CD4-positive, alpha-beta T cell treated with Interleukin-2 at 100 ng/mL for 4 hours (primary cell): Measurements from ENCODE around the gene PTPN18.

ENCODE experiments used
- DNase-seq: peaks from one replicate; pipeline ENCODE4 v3.0.0-alpha.2; 2020; ENCODE audit warnings: low spot score

Gene PTPN18

GRCh38 chr2:130365075-130365474 is 9.2 kb downstream of the PTPN18 start:
- DNase-seq, result no peak

GRCh38 chr2:130365963-130366362 is 10.1 kb downstream of the PTPN18 start:
- DNase-seq, result no peak

- no peak for DNase-seq
Measured at GRCh38 chr2:130366720-130367119, 10.9 kb downstream of the PTPN18 start.

GRCh38 chr2:130368786-130369185 is 12.9 kb downstream of the PTPN18 start:
- DNase-seq, result no peak

- no peak for DNase-seq
Measured at GRCh38 chr2:130369311-130369964, 13.6 kb downstream of the PTPN18 start.

DNA sequence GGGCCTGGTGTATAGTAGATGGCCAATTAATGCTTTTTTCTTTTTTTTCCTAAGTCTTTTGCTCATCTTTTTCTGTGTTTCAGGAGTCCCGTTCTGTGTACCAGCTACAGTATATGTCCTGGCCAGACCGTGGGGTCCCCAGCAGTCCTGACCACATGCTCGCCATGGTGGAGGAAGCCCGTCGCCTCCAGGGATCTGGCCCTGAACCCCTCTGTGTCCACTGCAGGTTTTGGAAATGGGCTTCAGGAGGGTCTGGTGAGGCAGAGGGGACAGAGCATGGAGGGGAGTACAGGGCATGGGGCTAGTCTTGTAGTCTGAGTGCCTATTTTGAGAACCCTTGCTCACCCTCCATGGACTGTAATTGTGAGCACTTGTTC is 14.1 kb downstream of the PTPN18 start:
- DNase-seq, result no peak

DNA sequence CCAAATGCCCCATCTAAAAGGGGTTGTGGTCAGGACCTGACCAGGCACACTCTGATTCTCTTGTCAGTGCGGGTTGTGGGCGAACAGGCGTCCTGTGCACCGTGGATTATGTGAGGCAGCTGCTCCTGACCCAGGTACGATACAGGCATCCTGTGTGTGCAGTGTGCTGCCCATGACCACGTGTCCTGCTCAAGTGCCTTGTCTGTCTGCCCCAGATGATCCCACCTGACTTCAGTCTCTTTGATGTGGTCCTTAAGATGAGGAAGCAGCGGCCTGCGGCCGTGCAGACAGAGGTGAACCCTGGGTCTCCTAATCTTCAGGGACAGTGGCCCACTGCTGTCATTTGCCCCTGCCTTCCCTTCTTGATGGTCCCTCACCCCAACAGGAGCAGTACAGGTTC is 14.6 kb downstream of the PTPN18 start:
- DNase-seq, result peak; percentile 52

GRCh38 chr2:130371723-130372054 is 15.8 kb downstream of the PTPN18 start:
- no peak for DNase-seq

GRCh38 chr2:130372055-130372832 is 16.4 kb downstream of the PTPN18 start:
- DNase-seq, result peak; percentile 69

GRCh38 chr2:130372833-130373807 is 17.3 kb downstream of the PTPN18 start:
- no peak for DNase-seq

- no peak for DNase-seq
Measured at GRCh38 chr2:130373808-130374365, 18.0 kb downstream of the PTPN18 start.

GRCh38 chr2:130374587-130375290 is 18.9 kb downstream of the PTPN18 start:
- DNase-seq, result no peak

DNA sequence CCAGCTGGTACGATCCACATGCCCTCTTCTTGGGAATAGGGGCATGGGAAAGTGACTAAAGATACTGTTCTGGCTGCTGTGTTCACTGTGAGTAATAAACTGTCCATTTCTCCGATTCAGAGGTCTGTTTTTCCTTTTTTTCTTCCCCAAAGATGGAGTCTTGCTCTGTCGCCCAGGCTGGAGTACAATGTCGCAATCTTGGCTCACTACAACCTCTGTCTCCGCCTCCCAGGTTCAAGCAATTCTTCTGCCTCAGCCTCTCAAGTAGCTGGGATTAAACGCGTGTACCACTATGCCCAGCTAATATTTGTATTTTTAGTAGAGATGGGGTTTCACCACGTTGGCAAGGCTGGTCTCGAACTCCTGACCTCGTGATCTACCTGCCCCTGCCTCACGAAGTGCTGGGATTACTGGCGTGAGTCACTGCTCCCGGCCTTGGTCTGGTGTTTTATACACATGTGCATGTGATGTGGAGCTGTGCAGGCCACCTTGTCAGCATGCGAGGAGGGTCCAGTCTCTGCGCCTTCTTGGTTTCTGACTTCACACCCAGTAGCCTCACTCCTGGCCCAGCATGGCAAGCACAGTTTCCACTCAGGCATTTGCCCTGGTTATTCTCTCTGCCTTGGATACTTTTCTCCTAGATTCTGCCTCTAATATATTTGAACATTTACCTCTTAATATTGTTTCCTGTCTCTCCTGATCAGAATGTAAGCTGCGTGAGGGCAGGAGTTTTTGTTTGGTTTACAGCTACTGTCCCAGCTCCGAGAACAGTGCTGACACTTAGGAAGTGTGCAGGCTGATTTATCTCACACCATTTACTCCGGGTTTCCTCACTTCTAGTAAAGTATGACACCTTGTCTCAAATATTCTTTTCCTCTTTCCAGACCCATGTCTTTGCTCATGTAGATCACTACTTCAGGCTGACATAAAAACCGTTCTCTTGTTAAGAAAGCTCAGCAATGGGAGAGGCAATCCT is 19.7 kb downstream of the PTPN18 start:
- DNase-seq, result no peak

- no peak for DNase-seq
Measured at GRCh38 chr2:130376433-130377293, 20.8 kb downstream of the PTPN18 start.

GRCh38 chr2:130377491-130377890 is 21.6 kb downstream of the PTPN18 start:
- DNase-seq, result no peak

GRCh38 chr2:130378206-130378897 is 22.5 kb downstream of the PTPN18 start:
- no peak for DNase-seq

DNA sequence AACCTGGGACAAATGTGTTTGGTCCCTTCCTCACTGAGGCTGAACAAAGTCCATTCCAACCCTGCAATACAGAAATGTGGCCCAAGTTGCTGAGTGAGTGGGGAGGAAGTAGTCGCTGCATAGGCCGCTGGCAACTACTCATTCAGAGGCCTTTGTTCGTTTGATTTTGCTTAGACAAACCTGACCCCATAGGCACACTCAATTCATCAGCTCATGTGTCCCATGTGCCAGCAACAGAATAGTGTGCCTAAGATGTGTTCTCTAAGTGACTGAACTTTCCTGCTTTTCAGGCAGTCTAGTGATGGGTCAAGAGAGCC is 23.0 kb downstream of the PTPN18 start:
- no peak for DNase-seq

DNA sequence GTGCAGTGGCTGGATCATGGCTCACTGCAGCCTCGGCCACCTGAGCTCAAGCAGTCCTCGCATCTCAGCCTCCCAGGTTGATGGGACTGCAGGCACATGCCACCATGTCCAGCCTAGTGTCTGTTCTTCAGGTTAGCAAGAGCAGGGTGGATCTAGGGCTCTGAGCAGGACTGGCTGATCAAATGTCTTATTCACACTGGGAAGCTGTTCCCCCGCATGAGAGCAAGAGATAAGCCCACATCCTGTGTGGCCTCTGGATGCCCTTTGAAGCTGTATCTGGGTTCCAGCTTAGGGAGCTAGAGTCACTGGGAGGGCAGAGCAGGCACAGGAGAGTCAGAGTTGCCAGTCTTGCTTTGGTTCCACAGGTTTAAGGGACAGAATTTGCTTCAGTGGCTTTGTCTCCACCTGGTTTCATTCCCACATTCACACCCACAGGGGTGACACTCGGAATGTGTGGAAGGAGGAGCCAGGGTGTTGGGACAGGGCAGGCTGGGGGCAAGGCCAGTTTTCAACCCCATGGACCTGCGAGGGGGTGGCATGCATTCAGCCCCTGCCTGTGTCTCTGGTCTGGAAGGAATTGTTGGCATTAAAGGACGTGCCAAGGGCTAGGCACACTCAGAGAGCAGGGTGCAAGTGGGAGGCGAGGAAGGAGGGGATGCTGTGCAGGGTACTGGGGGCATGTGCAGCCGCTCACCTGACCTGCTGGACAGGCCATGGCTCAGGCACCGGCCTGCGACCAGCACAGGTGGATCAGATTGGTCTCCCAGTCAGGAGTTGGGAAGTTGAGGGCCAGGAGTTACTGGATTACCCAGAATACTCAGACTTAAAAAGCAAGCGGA is 24.5 kb downstream of the PTPN18 start:
- DNase-seq, result no peak
